ENCODE results near the gene NUDT1.

GRCh38 chr7:2225336-2225735 lies 16.7 kb upstream of the NUDT1 start:
- no peak for TF ChIP-seq SIN3A (IDR thresholded peaks at IDR 0.05; ENCODE audit: borderline replicate concordance, insufficient read depth, low read depth, low read length)
- no peak for TF ChIP-seq CTCF (IDR thresholded peaks at IDR 0.05)
- no peak for TF ChIP-seq POLR2AphosphoS5 (IDR thresholded peaks at IDR 0.05; ENCODE audit: low read depth, low read length)
- TF ChIP-seq TCF7L2 (IDR thresholded peaks at IDR 0.05; ENCODE audit: low read depth, low read length) = no peak
- TF ChIP-seq REST (IDR thresholded peaks at IDR 0.05; ENCODE audit: insufficient read depth in 1 of 2, low read depth in 2 of 2, low read length in 1 of 2) = no peak
